Renal cortex interstitium (tissue), 11 donors: ENCODE results near the gene CD38. TPM values are rescaled to one million over a fixed set of nuclear protein-coding genes. Genes with fewer than 3 reads are reported as not detected.
"Not testable (repeated sequence)": the region's sequence is repeated elsewhere in the genome, so short reads cannot be mapped to it uniquely, and the experiment has no call there.

Source experiments
- DNase-seq, 11 donors: peaks; one replicate each; pipeline ENCODE4 v3.0.0-alpha.2; 2013; ENCODE audit warnings: low read depth in 9 of 11, low spot score in 4 of 11; ENCODE audit errors: extremely low read depth in 1 of 11
- polyA plus RNA-seq, 3 donors: library from polyadenylated mRNA; unstranded; fragments of 120-200 nt; gene quantifications; one replicate each; pipeline ENCODE4 v1.2.1, GENCODE V29; 2013; ENCODE audit not compliant: insufficient read length in 3 of 3

CD38 gene
- polyA plus RNA-seq, 3 donors, result 0.82 to 1.2 (median 0.92) TPM

DNA sequence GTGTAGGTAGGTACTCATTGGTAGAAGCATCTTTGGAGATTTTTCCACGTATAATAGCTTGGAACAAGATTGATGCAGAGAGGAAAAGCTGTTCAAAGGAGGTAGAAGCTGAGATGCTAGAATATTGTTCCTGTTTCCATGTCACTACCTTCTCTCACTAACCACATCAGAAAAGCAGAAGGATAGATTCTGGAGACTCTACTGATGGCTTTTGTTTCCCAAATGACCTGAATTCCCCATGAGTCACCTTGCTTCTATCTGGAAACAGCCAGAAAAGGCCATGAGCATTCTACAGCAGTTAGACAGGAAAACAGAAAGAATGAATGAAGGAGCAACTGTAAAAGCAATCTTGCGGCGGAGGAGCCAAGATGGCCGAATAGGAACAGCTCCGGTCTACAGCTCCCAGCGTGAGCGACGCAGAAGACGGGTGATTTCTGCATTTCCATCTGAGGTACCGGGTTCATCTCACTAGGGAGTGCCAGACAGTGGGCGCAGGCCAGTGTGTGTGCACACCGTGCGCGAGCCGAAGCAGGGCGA lies 63.1 kb downstream of the CD38 start:
- DNase-seq, result not testable (repeated sequence)

DNA sequence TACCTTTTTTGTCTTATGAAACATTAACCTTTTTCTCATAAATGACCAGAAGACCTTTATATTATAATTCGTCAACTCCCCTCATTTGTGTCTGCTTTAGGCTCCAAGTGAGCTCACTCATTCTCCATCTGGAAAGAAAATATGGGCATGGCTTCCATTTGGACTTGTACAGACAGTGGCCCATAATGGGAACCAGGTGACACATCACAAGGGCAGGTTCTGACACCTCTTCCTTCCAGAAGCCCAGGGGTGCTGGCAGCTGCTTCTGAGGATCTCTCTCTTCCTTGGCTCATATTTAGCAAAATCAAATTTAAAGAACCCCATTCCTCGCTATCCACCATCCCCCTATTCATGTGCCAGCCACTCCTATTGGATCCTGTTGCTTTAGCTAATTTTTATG lies 69.6 kb downstream of the CD38 start:
- DNase-seq, result no peak

DNA sequence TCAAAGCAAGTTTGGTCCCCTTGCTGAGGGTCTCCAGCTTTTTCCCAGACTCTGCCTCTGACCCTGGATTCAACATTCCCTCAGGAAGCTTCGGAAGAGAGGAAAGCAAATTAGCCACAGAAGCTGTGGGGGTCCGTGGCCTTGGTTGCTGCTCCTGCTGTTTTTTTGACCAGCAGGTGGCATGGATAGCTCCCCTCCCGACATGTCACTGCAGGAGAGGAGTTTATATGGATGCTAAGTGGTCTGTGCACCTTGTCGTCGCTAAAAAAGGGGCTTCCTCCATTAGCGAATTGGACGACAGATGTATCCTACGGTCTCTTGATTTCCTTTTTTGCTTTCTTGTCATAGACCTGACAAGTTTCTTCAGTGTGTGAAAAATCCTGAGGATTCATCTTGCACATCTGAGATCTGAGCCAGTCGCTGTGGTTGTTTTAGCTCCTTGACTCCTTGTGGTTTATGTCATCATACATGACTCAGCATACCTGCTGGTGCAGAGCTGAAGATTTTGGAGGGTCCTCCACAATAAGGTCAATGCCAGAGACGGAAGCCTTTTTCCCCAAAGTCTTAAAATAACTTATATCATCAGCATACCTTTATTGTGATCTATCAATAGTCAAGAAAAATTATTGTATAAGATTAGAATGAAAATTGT lies 70.2 kb downstream of the CD38 start:
- no peak for DNase-seq

DNA sequence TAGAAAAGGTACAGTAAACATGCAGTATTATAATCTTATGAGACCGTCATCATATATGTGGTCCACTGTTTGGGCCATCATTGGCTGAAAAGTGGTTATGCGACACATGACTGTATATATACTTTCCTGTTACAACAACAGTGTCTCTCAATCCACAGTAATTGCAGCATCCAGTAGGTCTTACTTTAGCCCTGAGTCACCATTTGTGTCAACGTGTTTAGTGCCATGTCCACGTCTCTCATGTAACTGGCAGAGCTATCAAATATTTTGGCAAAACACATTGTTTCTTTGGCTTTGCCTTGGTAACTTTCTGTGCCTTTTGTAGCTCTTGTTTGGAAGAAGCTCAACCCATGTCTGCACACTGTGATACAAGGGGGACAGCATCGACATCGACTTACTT lies 73.8 kb downstream of the CD38 start:
- DNase-seq, result no peak

DNA sequence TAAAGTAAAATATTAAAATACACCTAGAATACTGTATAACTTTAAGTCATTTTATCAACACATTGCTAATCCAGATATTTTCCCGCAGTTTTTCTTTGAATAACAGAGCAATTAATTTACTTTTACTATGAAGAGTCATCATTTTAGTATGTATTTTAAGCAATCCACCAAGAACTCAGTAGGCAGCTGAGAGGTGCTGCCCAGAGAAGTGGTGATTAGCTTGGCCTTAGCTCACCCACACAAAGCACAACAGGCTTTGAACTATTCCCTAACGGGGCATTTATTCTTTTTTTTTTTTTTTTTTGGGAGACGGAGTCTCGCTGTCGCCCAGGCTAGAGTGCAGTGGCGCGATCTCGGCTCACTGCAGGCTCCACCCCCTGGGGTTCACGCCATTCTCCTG lies 74.4 kb downstream of the CD38 start:
- no peak for DNase-seq

DNA sequence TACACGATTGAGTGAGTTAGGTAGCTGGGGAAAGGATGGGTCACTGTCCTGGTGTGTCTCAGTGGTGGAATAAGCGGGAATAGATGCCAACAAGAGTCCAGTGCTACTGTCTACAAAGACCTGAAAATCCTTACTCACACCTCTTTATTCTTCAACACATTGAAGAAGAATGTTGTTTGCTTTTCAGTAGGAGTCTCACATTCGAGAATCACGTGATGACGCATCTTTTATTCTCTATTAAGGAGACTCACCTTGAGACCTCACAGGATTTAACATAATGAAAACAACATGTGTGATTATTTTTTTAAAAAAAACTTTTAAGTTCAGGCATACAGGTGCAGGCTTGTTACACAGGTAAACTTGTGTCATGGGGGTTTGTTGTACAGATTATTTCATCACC lies 75.2 kb downstream of the CD38 start:
- DNase-seq, result no peak

DNA sequence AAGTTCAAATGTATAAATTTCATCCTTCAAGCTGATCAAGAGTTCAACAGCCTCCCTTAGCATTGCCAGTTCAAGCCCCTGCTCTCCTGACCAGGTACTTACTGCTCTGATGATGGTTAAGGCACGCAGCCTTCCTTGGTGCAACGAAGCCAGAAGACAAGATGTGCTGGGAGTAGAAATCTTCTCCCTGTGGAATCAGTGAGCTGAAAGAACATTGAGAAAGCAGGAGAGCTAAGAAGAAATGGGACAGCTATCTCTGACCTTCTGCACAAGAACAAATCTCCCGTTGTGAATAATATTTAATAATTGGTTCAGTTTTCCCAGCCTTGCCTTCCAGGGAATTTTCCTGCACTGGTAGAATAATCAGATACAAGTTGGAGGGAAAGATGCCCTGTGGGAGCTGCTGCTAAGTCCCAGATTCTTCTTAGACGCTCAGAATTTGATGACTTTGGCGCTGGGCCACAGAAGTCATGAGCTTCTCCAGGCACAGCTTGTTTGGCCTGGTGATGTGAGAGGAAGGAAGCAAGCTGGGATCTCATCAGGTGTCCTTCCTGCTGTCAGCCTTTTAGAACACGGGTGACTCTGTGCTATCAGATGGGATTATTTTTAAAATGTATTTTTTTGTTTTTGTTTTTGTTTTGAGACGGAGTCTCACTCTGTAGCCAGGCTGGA lies 77.8 kb downstream of the CD38 start:
- peak in 9 of 11 donors; percentile 13 to 45 (median 32) for DNase-seq

DNA sequence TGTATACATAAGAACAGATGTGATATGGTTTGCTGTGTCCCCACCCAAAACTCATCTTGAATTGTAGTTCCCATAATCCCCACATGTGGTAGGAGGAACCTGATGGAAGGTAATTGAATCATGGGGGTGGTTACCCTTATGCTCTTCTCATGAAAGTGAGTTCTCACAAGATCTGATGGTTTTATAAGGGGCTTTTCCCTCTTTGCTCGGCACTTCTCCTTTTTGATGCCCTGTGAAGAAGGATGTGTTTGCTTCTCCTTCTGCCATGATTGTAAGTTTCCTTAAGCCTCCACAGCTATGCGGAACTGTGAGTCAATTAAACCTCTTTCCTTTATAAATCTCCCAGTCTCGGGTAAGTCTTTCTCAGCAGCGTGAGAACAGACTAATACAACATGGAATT lies 83.1 kb downstream of the CD38 start:
- not testable (repeated sequence) for DNase-seq

DNA sequence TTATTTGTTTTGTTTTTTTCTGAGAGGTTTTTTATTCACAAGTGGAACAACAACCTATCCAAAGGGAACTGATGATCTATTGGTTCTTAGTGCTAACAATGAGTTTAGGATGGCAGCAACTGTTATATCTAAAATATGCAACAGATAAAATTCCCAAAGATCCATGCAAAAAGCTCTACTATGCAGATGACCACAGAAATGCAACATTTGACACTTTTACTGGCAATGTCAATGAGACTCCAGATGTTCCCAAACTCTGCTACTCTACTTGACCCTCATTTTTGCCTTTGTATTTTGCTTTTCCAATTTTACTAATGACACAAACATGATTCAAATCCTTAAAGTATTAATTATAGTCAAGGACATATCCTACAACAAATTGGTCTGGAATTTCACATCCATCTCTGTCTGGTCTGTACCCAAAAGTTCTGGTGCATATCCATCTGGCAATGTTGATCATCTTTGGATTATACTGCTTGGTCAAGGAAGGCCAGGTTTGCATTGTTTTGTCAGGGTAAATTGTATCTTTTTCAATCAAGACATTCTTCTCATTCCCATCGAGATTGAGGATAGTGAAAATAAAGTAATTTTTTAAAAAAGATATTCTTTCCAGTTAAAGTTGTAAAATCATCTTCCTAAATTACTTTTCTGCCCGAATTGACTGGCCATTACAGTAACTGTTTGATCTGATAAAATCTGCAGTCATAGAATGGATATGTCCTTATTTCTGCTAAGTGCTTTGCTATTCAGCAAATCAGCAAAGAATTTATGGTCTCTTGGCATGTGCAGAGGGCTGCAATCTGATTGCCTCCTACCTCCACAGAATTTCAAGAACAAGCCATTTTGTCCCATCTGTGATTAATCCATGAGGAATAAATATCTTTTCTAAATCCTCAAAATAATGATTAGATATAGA lies 86.8 kb downstream of the CD38 start:
- no peak for DNase-seq

DNA sequence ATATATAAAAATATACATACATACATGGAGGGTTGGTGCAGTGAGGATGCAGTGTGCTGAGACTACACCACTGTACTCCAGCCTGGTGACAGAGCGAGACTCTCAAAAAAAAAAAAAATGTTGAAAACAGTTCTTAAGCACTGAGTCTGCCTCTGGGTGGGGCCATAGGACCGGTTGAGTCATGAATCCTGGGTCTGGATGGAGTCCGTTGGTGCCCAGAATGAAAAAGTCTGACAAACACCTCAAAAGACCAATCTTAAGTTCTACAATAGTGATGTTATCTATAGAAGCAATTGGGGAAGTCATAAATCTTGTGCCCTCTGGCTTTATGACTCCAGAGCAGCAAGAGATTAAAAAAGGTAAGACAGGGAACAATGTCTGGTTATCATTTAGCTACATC lies 90.0 kb downstream of the CD38 start:
- DNase-seq, result no peak

DNA sequence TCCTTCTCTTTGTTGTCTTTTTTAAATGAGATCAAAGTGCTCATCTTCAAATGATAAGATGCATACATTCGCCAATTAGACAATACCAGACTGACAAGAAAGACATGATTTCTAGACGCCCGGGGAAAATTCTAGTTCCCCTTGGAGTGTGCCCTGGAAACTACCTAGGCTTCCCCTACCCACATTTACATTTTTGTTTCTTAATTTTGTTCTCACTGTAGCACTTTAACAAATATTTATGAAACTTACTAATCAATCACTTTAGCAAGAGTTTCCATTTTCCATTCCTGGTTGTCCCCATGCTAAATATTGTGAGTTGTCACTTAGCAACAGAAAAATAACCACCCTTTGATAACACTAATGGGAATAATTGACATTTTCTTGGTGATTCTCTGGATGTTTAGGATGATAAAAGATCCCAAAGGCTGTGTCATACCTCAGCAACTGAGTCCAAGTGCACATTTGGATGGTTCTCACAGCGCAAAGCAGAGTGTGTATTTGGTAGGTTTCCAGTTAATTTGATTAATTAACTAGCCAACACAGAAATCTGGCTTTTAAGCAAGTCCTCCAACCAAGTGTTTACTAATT lies 90.8 kb downstream of the CD38 start:
- DNase-seq, result no peak

DNA sequence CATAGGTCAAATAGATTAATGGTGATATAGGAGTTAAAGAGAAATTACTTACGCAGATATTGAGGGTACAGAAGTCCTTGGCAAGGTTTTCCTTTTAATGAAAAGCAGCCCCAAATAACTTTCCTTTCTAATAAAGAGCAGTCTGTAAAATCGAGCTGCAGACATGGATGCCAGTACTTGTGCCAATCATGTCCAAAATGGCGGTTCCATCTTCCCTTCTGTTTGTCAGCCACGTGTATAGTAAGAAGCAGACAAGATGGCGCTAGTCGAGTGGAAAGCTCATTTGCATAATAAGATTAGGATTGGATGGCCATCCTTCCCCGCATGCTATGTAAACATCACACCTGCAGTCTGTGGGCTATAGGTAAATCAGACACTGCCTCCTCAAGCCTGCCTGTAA lies 92.0 kb downstream of the CD38 start:
- DNase-seq, result no peak

DNA sequence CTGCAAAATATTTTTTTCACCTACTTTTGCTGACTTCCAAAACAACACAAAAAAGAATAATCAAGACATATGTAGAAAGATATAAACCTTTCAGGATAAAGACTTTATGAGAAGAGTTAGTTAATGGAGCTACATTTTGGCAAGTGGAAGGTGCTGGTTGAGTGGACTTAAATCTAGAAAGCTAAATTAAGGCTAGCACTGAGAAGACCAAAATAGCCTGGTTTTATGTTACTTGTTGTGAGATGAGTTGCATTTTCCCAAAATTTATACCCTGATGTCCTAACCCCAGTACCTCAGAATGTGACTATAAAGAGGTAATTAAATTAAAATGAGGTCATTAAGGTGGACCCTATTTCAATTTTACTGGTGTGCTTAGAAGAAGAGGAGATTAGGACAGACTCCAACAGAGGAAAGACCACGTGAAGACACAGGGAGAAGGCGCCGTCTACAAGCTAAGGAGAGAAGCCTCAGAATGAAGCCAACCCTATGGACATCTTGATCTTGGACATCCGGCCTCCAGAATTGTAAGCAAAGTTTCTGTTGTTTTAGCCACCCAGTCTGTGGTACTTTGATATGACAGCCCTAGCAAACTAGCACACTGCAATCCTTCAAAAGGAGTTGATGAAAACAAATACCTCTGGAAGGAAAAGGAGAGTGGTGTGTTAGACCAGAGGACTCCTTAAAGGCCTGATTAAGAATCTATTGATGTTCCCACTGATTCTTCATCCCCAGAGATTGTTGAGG lies 93.0 kb downstream of the CD38 start:
- DNase-seq, result no peak

DNA sequence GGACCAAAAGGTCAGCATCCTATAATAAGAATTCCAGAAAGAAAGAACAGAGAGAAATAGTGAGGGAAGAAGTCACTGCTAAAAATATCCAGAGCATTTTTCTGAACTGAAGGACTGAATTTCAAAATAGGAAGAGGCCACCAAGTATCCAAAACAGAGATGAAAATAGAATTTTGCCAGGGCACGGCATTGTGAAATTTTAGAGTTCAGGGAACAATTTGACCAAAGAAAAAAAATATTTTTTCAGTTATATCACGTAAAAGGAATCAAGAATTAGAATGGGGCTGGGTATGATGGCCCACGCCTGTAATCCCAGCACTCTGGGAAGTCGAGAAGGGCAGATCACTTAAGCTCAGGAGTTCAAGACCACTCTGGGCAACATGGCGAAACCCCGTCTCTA lies 95.0 kb downstream of the CD38 start:
- no peak for DNase-seq

DNA sequence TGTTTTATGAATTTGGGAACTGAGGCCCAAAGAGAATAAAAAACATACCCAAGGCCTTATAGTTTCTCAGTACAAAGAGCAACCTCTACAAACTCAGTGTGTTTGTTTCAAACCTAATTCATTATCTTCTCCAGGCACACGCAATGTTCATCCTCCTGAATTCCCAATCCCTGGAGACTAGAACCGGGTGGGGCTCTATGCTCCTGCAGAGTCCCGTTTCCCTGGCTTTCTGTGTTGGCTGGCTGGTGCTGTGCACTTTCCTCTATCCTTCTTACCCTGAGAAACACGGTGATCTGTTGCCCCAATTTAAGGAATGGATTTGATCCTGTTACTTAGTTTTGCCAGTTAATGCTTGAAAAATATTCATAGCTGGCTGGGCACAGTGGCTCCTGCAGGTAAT lies 96.5 kb downstream of the CD38 start:
- DNase-seq, result no peak

DNA sequence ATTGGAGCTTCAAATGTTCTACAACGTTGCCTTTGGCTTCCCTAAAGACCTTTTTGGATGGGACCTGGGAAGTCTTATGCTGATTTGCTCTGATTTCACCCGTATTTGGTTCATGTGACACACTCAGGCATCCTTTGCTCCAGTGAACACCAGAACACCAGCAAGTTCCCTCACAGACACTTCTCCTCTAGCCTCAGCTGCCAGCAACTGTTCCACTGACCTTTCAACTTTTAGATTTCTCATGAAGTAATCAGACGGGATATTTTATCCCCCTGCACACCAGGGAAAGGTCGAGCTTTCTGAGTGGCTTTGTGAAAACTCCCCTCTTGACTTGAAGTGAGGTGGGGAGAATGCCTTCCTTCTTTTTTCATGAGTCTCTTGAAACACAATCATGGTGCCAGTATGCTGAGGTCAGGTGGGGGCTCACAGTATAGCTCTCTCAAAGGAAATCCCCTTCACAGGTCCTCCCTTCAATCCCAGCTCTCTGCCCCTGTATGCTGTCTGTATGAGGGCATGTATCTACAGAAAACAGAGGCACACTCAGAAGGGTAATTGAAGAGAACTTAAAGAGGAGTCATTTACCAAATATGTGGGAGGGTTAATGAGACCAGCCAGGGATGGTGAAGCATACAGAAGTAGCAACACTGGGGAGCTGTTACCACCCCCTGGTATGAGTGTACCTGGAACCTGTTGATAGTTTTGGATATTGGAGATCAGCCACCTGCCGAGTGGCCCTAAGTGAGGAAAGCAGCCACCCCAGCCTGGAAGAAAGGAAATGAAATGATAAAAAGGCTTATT lies 97.7 kb downstream of the CD38 start:
- no peak for DNase-seq

DNA sequence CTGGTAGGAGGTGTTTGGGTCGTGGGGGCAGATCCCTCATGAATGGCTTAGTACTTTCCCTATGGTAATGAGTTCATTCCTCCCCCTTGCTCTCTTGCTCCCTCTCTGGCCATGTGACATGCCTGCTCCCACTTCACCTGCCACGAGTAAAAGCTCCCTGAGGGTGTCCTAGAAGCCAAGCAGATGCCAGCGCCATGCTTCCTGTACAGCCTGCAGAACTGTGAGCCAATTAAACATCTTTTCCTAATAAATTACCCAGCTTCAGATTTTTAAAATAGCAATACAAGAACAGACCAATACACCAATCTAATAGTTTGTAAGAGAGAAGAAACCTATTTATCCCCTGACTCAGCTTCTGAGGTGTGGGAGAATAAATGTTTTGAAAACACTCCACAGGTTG lies 99.9 kb downstream of the CD38 start:
- no peak for DNase-seq

DNA sequence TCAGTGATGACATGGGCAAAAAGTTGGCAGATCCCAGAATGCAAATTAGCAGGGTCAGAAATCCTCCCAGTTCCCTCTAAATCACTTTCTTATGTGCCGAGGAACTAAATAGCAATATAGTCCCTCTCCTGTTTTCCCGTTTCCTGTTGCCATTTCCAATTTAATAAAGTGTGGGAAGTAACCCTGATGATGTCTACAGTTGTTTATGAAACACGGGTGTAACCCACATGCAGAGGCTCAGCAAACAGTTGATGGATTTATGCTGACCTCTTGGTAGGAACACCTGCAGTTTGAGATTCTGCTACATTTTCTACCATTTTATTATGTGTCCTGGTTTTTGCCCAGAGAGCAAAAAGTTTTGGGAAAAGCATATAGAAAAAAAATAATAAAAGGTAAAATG lies 103.7 kb downstream of the CD38 start:
- no peak for DNase-seq
